ENCODE data around the gene UBXN11. TPM values are rescaled to one million over a fixed set of nuclear protein-coding genes. Genes with fewer than 3 reads are reported as not detected.

The UBXN11 gene
- total RNA-seq, 4 donors from 2014 or later: 7.1 to 13.3 (median 10.1) TPM

GRCh38 chr1:26283871-26284596, 22.4 kb downstream of the UBXN11 start:
- 92% methylated on average over 11 of the region's 12 CpGs for WGBS
- Histone ChIP-seq H3K9me3 (no peaks in the 10 kb centered on the region), H3K36me3 (peaks cover 0 to 28% (median 3%) of the 10 kb centered on the region in 4 donors), H3K4me3 (no peak overlapping the region), H3K27me3 (no peaks in the 10 kb centered on the region), H3K4me1 (peaks cover 51 to 91% (median 84%) of the 10 kb centered on the region in 4 donors), H3K27ac (replicated peaks in 1 of 4) (peak overlapping the region; percentile 29 to 98 (median 67))
- no peak for DNase-seq (ENCODE audit: extremely low spot score)
- intact Hi-C loops (cut with DNase I): no loop called here
- TF ChIP-seq POLR2AphosphoS5 (IDR thresholded peaks at IDR 0.05) (no peak), EP300 (IDR thresholded peaks at IDR 0.05) (no peak)

DNA sequence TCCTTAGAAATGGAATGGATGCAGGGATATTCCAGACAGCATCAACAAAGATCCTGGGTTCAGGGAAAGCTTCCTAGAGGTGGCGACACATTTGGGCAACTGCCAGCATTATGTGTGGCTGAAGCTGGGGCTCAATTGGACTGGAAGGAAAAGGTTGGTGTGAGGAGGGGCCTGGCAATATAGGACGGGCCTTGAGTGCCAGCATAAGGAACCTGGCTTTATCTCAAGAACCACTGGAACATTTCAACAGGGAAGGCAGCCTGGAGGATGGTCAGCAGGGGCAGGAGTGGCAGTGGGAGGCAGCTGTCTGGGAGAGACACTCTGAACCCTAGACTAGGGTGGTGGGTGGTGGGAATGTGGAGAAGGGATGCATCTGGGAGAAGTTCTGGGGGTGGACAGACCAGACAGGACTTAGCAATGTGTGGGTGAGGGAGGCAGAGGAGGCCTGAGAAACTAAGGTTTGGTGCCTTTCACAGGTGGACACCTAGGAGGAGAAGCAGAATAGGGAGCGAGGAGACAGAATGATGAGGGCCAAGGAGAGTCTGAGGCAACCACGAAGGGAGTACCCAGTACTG, 23.1 kb downstream of the UBXN11 start:
- no peak overlapping the region for H3K4me3 ChIP-seq
- peaks cover 0 to 29% (median 3%) of the 10 kb centered on the region in 4 donors for H3K36me3 ChIP-seq
- TF ChIP-seq POLR2A (IDR thresholded peaks at IDR 0.05; ENCODE audit: low read depth) (no peak), CTCF (IDR thresholded peaks at IDR 0.05) (no peak), EP300 (IDR thresholded peaks at IDR 0.05) (no peak), POLR2AphosphoS5 (IDR thresholded peaks at IDR 0.05) (no peak)
- no peaks in the 10 kb centered on the region for H3K27me3 ChIP-seq
- peak overlapping the region in 3 of 4 donors; percentile 45 to 98 (median 89) for H3K27ac ChIP-seq (replicated peaks in 1 of 4)
- 73% methylated on average over 4 of the region's 4 CpGs for WGBS
- peaks cover 58 to 93% (median 86%) of the 10 kb centered on the region in 4 donors for H3K4me1 ChIP-seq
- DNase-seq (ENCODE audit: extremely low spot score): no peak
- intact Hi-C loops (cut with DNase I): no loop called here
- H3K9me3 ChIP-seq: no peaks in the 10 kb centered on the region

DNA sequence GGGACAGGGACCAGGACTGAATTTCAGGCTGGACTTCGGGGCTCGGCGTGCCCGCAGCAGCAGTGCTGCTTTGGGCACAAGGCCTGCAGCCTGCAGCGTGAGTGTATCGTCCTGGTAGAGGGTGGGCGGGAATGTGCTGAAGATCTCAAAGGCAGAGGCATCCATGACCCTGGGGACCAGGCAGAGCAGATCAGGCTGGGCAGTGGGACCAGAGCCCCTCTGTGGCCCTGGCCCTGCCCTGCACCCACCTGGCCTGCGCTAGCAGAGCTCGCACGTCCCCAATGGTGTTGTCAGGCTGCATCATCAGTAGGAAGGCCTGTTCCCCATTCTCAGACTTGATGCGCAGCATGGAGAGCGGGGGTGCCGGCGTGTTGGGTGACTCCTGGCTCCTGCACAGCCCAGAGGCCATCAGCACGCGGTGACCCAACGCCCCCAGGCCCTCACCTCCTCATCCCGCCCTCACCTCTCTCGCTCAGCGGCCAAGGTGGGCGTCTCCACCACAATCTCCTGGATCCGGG, 24.0 kb downstream of the UBXN11 start:
- intact Hi-C loops (cut with DNase I): no loop called here
- peaks cover 0 to 38% (median 5%) of the 10 kb centered on the region in 4 donors for H3K36me3 ChIP-seq
- no peak for DNase-seq (ENCODE audit: extremely low spot score)
- 95% methylated on average over 6 of the region's 22 CpGs for WGBS
- TF ChIP-seq POLR2A (IDR thresholded peaks at IDR 0.05; ENCODE audit: low read depth): no peak
- TF ChIP-seq CTCF (IDR thresholded peaks at IDR 0.05): no peak
- TF ChIP-seq POLR2AphosphoS5 (IDR thresholded peaks at IDR 0.05): no peak
- no peak for TF ChIP-seq EP300 (IDR thresholded peaks at IDR 0.05)
- no peaks in the 10 kb centered on the region for H3K9me3 ChIP-seq
- H3K27ac ChIP-seq (replicated peaks in 1 of 4): peak overlapping the region in 3 of 4 donors; percentile 27 to 98 (median 89)
- no peak overlapping the region for H3K4me3 ChIP-seq
- H3K27me3 ChIP-seq: no peaks in the 10 kb centered on the region
- peaks cover 64 to 93% (median 83%) of the 10 kb centered on the region in 4 donors for H3K4me1 ChIP-seq

GRCh38 chr1:26281971-26282370, 24.5 kb downstream of the UBXN11 start:
- no peaks in the 10 kb centered on the region for H3K9me3 ChIP-seq
- no peak for TF ChIP-seq POLR2AphosphoS5 (IDR thresholded peaks at IDR 0.05)
- TF ChIP-seq POLR2A (IDR thresholded peaks at IDR 0.05; ENCODE audit: low read depth): no peak
- TF ChIP-seq CTCF (IDR thresholded peaks at IDR 0.05): no peak
- TF ChIP-seq EP300 (IDR thresholded peaks at IDR 0.05): no peak
- peak overlapping the region in 3 of 4 donors; percentile 27 to 98 (median 89) for H3K27ac ChIP-seq (replicated peaks in 1 of 4)
- H3K27me3 ChIP-seq: no peaks in the 10 kb centered on the region
- peak overlapping the region in 1 of 4 donors; percentile 77 for H3K4me3 ChIP-seq
- 54% methylated on average over 14 of the region's 15 CpGs for WGBS
- H3K4me1 ChIP-seq: peaks cover 67 to 94% (median 82%) of the 10 kb centered on the region in 4 donors
- no peak for DNase-seq (ENCODE audit: extremely low spot score)
- intact Hi-C loops (cut with DNase I): no loop called here
- peaks cover 0 to 43% (median 7%) of the 10 kb centered on the region in 4 donors for H3K36me3 ChIP-seq

Data from esophagus muscularis mucosa (tissue), 4 donors.